Measurements from ENCODE around the gene CPTP.

Gene CPTP

GRCh38 chr1:1344655-1345361, 20.2 kb downstream of the CPTP start:
- Histone ChIP-seq H3K27ac (peak overlapping the region in 18 of 21 experiments; percentile 13 to 76 (median 53)), H3K4me3 (no peak overlapping the region)

- Histone ChIP-seq H3K27ac (peak overlapping the region in 16 of 21 experiments; percentile 6 to 76 (median 43)), H3K4me3 (no peak overlapping the region)
Observed at GRCh38 chr1:1345384-1345783, 20.8 kb downstream of the CPTP start.

GRCh38 chr1:1345860-1346500, 21.4 kb downstream of the CPTP start:
- Histone ChIP-seq H3K27ac (peak overlapping the region in 10 of 21 experiments; percentile 6 to 76 (median 48)), H3K4me3 (no peak overlapping the region)

- H3K27ac ChIP-seq = peak overlapping the region in 8 of 21 experiments; percentile 1 to 75 (median 40)
Observed at GRCh38 chr1:1346501-1346890, 21.9 kb downstream of the CPTP start.

GRCh38 chr1:1347026-1347595, 22.5 kb downstream of the CPTP start:
- peak overlapping the region in 2 of 7 experiments; percentile 76 to 90 for H3K4me3 ChIP-seq
- H3K27ac ChIP-seq = peak overlapping the region in 12 of 21 experiments; percentile 58 to 88 (median 79)

More at GRCh38 chr1:1346501-1346890, 21.9 kb downstream of the CPTP start:
- no peak overlapping the region for H3K4me3 ChIP-seq

GRCh38 chr1:1347663-1348419, 23.2 kb downstream of the CPTP start:
- peak overlapping the region; percentile 50 to 90 (median 60) for H3K4me3 ChIP-seq
- H3K27ac ChIP-seq = peak overlapping the region in 18 of 21 experiments; percentile 41 to 88 (median 76)

GRCh38 chr1:1348420-1349255, 24.0 kb downstream of the CPTP start:
- Histone ChIP-seq H3K4me3 (peak overlapping the region; percentile 50 to 90 (median 60)), H3K27ac (peak overlapping the region in 18 of 21 experiments; percentile 41 to 88 (median 76))

- Histone ChIP-seq H3K27ac (peak within 1 kb of the TSS; percentile 69 to 97 (median 90)), H3K4me3 (peak within 1 kb of the TSS; percentile 57 to 90 (median 76))
Observed at GRCh38 chr1:1349256-1350012, 24.8 kb downstream of the CPTP start, which contains the start of gene DVL1. TSS of gene DVL1 (minus strand) at chr1:1349418. CDS start at chr1:1349065, 353 bp downstream.

GRCh38 chr1:1351511-1352427, 27.2 kb downstream of the CPTP start:
- peak overlapping the region in 1 of 7 experiments; percentile 15 for H3K4me3 ChIP-seq
- H3K27ac ChIP-seq = peak overlapping the region in 4 of 21 experiments; percentile 7 to 49 (median 34)

GRCh38 chr1:1352786-1353388, 28.3 kb downstream of the CPTP start:
- H3K4me3 ChIP-seq = no peak overlapping the region
- peak overlapping the region in 1 of 21 experiments; percentile 14 for H3K27ac ChIP-seq

- H3K4me3 ChIP-seq = no peak overlapping the region
- H3K27ac ChIP-seq = peak overlapping the region in 2 of 21 experiments; percentile 14 to 48
Observed at GRCh38 chr1:1353389-1354151, 29.0 kb downstream of the CPTP start.

GRCh38 chr1:1354271-1355247, 30.0 kb downstream of the CPTP start:
- H3K4me3 ChIP-seq = peak overlapping the region in 2 of 7 experiments; percentile 17 to 37
- H3K27ac ChIP-seq = no peak overlapping the region

GRCh38 chr1:1355416-1355815, 30.8 kb downstream of the CPTP start:
- Histone ChIP-seq H3K27ac (peak overlapping the region in 3 of 21 experiments; percentile 2 to 63 (median 14)), H3K4me3 (peak overlapping the region in 6 of 7 experiments; percentile 0 to 37 (median 16))

GRCh38 chr1:1356166-1356795, 31.7 kb downstream of the CPTP start:
- H3K27ac ChIP-seq = peak overlapping the region in 14 of 21 experiments; percentile 34 to 97 (median 84)
- H3K4me3 ChIP-seq = peak overlapping the region; percentile 21 to 44 (median 32)

Data from skin epidermis (tissue), 12 donors.